PC-3 (cell line): ENCODE data around the gene LEMD2. TPM values are rescaled to one million over a fixed set of nuclear protein-coding genes. Genes with fewer than 3 reads are reported as not detected.

ENCODE experiments used
- ATAC-seq: fragments of 200-7000 bp; cut with Tn5 transposase; 2 replicates; pipeline ENCODE4 v1.9.1; 2020; ENCODE audit warnings: mild to moderate bottlenecking, moderate library complexity
- BruUV-seq: library from RNA; stranded (reverse); fragments of 400-500 nt; replicated peaks from 2 replicates; lab custom pipeline; 2021; lab: Mats Ljungman, UMichigan
- CTCF ChIA-PET: fragments of 300-600 bp; sonication (Branson Sonifier 250); formaldehyde crosslinking; loops from one replicate; lab custom pipeline; 2022; ENCODE audit warnings: antibody characterized with exemption; lab: Charles Lee
- POLR2A ChIA-PET: fragments of 300-600 bp; sonication (Branson Sonifier 250); formaldehyde crosslinking; loops from one replicate; lab custom pipeline; 2022; ENCODE audit warnings: antibody characterized with exemption; ENCODE audit not compliant: unreplicated experiment; lab: Charles Lee
- DNase-seq: peaks from one replicate; pipeline ENCODE4 v3.0.0-alpha.2; 2015
- H2AFZ ChIP-seq: fragments of 300-600 bp; sonication (generic); 2 replicates; pipeline ENCODE4 v1.6.0; 2016; ENCODE audit warnings: antibody characterized with exemption, low read length
- H3F3A ChIP-seq: fragments of 300-600 bp; sonication (generic); one replicate; pipeline ENCODE4 v1.6.0; 2017; ENCODE audit warnings: antibody characterized with exemption, low read length, control low read depth, mild to moderate bottlenecking; ENCODE audit not compliant: unreplicated experiment
- H3K27ac ChIP-seq: fragments of 300-600 bp; sonication (generic); 2 replicates; pipeline ENCODE4 v1.5.1; 2016; ENCODE audit warnings: mild to moderate bottlenecking, low read length
- H3K27me3 ChIP-seq: fragments of 300-600 bp; sonication (generic); 2 replicates; pipeline ENCODE4 v1.6.1; 2016; ENCODE audit warnings: low read length, mixed read lengths
- H3K36me3 ChIP-seq: fragments of 300-600 bp; sonication (generic); 2 replicates; pipeline ENCODE4 v1.6.1; 2016; ENCODE audit warnings: low read depth, mixed run types, low read length, mixed read lengths
- H3K4me1 ChIP-seq: fragments of 300-600 bp; sonication (generic); 2 replicates; pipeline ENCODE4 v1.5.1; 2016; ENCODE audit warnings: low read length; ENCODE audit not compliant: insufficient read depth
- H3K4me2 ChIP-seq: fragments of 300-600 bp; sonication (generic); 2 replicates; pipeline ENCODE4 v1.6.0; 2016; ENCODE audit warnings: low read length
- H3K4me3 ChIP-seq: fragments of 300-600 bp; sonication (generic); 2 replicates; pipeline ENCODE4 v1.5.1; 2016; ENCODE audit warnings: mild to moderate bottlenecking, low read length, mixed read lengths
- H3K79me2 ChIP-seq: fragments of 300-600 bp; sonication (generic); 2 replicates; pipeline ENCODE4 v1.6.1; 2017; ENCODE audit warnings: low read length, mixed read lengths
- H3K9ac ChIP-seq: fragments of 300-600 bp; sonication (generic); 2 replicates; pipeline ENCODE4 v1.6.0; 2016; ENCODE audit warnings: mild to moderate bottlenecking, low read length
- H3K9me2 ChIP-seq: fragments of 300-600 bp; sonication (generic); replicated peaks from 2 replicates; pipeline ENCODE4 v1.6.1; 2016; ENCODE audit warnings: mixed run types, low read length, mixed read lengths
- H3K9me3 ChIP-seq: fragments of 300-600 bp; sonication (generic); 2 replicates; pipeline ENCODE4 v1.6.1; 2016; ENCODE audit warnings: low read length, mixed read lengths
- H4K20me1 ChIP-seq: fragments of 300-600 bp; sonication (generic); 2 replicates; pipeline ENCODE4 v1.6.1; 2016; ENCODE audit warnings: low read length, mixed read lengths
- EZH2 ChIP-seq: fragments of 300-600 bp; sonication (generic); IDR thresholded peaks from one replicate; pipeline ENCODE4 v1.6.1; 2017; ENCODE audit warnings: antibody characterized with exemption, mild to moderate bottlenecking, low read length; ENCODE audit not compliant: unreplicated experiment
- EZH2phosphoT487 ChIP-seq: fragments of 300-600 bp; sonication (generic); IDR thresholded peaks from 2 replicates; pipeline ENCODE4 v1.6.1; 2018; ENCODE audit warnings: mild to moderate bottlenecking, antibody characterized with exemption, low read length, borderline replicate concordance
- intact Hi-C: fragments of 100-400 bp; cut with micrococcal nuclease; formaldehyde crosslinking; loops from 2 replicates; pipeline ENCODE4 v1.9.0; 2023
- total RNA-seq: library from RNA; depleted of rRNA; stranded (reverse); fragments of >200 nt; gene quantifications from 2 replicates; pipeline ENCODE4 v1.2.3, GENCODE V29; 2014
- TF ChIP-seq, protein P1 (sequence below): fragments of 300-600 bp; sonication (generic); conservative IDR thresholded peaks from 2 replicates; pipeline ENCODE4 v1.5.1; 2017; ENCODE audit warnings: antibody characterized with exemption, low read depth, mild to moderate bottlenecking, low read length

LEMD2 gene
- total RNA-seq, 1 experiment from 2014 or later: 54.5 TPM

DNA sequence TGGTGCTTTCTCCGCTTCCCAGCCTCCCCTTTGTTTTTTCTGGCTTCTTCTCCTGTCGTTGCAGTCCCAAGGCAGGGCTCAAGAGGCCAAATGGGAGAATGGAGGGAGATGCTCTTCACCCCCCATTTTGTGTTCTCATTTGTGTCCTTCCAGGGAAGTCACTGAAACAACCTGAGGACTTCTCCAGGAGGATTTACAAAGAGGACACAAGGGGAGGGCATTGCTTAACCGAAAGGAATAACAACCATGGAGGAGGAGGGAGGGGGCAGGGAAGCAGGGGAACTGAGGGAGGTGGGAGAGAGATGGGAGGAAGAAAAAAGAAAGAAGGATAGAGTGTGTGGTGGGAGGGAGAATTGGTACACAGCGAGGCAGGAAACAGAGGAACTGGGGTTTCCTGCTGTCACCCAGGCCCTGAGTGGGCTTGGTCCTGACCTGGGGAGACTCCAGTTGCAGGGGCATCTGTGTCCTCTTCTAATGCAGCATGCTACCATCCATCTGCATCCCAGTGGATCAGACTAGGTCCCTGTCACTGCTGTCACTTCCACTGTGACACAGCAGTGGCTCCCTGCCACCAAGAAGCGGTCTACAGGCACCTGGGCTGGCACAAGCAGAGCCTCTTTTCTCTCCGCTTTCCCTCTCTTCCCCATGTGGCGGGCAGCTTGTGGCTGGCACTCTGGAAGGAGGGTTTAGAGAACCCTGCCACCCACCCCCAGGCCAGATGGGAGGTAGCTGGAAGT lies 32.0 kb upstream of the LEMD2 start:
- Histone ChIP-seq H3K4me2 (no peak overlapping the region), H4K20me1 (no peaks in the 10 kb centered on the region), H3K27me3 (peaks cover 20% of the 10 kb centered on the region), H3K4me3 (no peak overlapping the region), H3K36me3 (no peaks in the 10 kb centered on the region), H3K9me2 (no peaks in the 10 kb centered on the region), H3K27ac (no peak overlapping the region), H3K9me3 (no peaks in the 10 kb centered on the region), H3F3A (no peaks in the 10 kb centered on the region), H2AFZ (no peak overlapping the region), H3K79me2 (no peaks in the 10 kb centered on the region), H3K4me1 (no peaks in the 10 kb centered on the region), H3K9ac (no peak overlapping the region)
- DNase-seq: no peak
- no TSS peak for BruUV-seq
- no peak for ATAC-seq
- intact Hi-C loops: no loop called here
- TF ChIP-seq EZH2phosphoT487 (no peak), EZH2 (no peak)
- TF ChIP-seq, protein P1, sequence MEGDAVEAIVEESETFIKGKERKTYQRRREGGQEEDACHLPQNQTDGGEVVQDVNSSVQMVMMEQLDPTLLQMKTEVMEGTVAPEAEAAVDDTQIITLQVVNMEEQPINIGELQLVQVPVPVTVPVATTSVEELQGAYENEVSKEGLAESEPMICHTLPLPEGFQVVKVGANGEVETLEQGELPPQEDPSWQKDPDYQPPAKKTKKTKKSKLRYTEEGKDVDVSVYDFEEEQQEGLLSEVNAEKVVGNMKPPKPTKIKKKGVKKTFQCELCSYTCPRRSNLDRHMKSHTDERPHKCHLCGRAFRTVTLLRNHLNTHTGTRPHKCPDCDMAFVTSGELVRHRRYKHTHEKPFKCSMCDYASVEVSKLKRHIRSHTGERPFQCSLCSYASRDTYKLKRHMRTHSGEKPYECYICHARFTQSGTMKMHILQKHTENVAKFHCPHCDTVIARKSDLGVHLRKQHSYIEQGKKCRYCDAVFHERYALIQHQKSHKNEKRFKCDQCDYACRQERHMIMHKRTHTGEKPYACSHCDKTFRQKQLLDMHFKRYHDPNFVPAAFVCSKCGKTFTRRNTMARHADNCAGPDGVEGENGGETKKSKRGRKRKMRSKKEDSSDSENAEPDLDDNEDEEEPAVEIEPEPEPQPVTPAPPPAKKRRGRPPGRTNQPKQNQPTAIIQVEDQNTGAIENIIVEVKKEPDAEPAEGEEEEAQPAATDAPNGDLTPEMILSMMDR: no peak
- CTCF ChIA-PET: no interaction called here
- POLR2A ChIA-PET: no interaction called here

DNA sequence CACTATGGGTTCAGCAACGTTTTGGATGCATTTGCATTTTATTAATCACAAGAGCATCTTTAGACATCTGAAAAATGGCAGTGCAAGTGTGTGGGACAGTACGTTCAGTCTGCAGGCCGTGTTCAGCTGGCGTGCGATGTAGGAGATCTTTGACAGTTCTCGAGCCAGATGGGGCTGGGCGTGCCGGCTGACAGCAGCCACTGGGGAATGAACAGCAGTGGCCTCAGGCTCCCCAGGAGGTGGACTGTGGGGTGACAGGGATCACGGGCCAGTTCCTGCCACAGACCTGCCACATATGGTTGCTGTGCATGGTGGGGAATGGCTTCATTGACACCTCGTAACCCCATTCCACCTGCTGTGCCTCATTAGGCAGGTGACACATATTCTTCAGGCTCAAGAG lies 31.3 kb upstream of the LEMD2 start:
- no peak for DNase-seq
- Histone ChIP-seq H3F3A (no peaks in the 10 kb centered on the region), H3K79me2 (no peaks in the 10 kb centered on the region), H3K27me3 (peaks cover 24% of the 10 kb centered on the region), H3K4me3 (no peak overlapping the region), H4K20me1 (no peaks in the 10 kb centered on the region), H2AFZ (no peak overlapping the region), H3K9me2 (no peaks in the 10 kb centered on the region), H3K4me1 (no peaks in the 10 kb centered on the region), H3K4me2 (no peak overlapping the region), H3K36me3 (no peaks in the 10 kb centered on the region), H3K27ac (no peak overlapping the region), H3K9me3 (no peaks in the 10 kb centered on the region), H3K9ac (no peak overlapping the region)
- no peak for TF ChIP-seq EZH2phosphoT487
- no peak for TF ChIP-seq EZH2
- TF ChIP-seq, protein P1: no peak
- CTCF ChIA-PET: no interaction called here
- no TSS peak for BruUV-seq
- intact Hi-C loops: no loop called here
- ATAC-seq: no peak
- POLR2A ChIA-PET: no interaction called here

DNA sequence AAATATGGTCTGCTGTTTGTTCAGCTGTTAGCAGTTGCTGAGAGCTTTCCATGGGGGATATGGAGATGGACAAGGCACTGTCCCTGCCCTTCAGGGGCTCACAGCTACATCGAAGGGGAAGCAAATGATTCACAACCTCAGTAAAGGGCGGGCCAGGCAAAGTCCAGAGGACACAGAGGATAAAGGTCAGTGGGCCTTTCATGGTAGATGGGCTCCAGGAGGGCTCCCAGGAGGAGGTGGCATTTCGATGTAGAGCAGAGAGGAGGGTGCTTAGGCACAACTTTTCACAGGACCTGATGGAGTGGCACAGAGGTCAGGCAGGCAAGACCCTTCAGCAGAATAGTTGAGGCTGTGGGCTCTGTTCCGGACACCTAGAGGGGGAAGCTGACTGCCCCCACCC lies 30.1 kb upstream of the LEMD2 start:
- TF ChIP-seq, protein P1: no peak
- TF ChIP-seq EZH2phosphoT487 (no peak), EZH2 (no peak)
- H4K20me1 ChIP-seq: no peaks in the 10 kb centered on the region
- no peak for ATAC-seq
- no peak overlapping the region for H3K4me2 ChIP-seq
- peaks cover 34% of the 10 kb centered on the region for H3K27me3 ChIP-seq
- intact Hi-C loops: no loop called here
- H3K4me1 ChIP-seq: no peaks in the 10 kb centered on the region
- no peak overlapping the region for H3K27ac ChIP-seq
- POLR2A ChIA-PET: interaction anchor here (0.6 kb wide), 1 partner anchor 364 kb away, joined by 6 read pairs; the partner anchor contains the start of gene ZBTB9
- no peak overlapping the region for H2AFZ ChIP-seq
- H3K9ac ChIP-seq: no peak overlapping the region
- H3K9me3 ChIP-seq: no peaks in the 10 kb centered on the region
- no peak for DNase-seq
- H3K36me3 ChIP-seq: no peaks in the 10 kb centered on the region
- CTCF ChIA-PET: no interaction called here
- no peaks in the 10 kb centered on the region for H3K9me2 ChIP-seq
- BruUV-seq: no TSS peak
- H3F3A ChIP-seq: no peaks in the 10 kb centered on the region
- no peaks in the 10 kb centered on the region for H3K79me2 ChIP-seq
- H3K4me3 ChIP-seq: no peak overlapping the region
